PC-9 (cell line): ENCODE results near the gene CTNNA1. TPM values are rescaled to one million over a fixed set of nuclear protein-coding genes. Genes with fewer than 3 reads are reported as not detected.

Experiments
- BruUV-seq: library from RNA; stranded (reverse); fragments of 400-500 nt; replicated peaks from 2 replicates; lab custom pipeline; 2021; lab: Mats Ljungman, UMichigan
- CTCF ChIA-PET: fragments of 300-600 bp; sonication (Branson Sonifier 250); formaldehyde crosslinking; loops from one replicate; lab custom pipeline; 2022; ENCODE audit warnings: antibody characterized with exemption; lab: Charles Lee
- POLR2A ChIA-PET: fragments of 300-600 bp; sonication (Branson Sonifier 250); formaldehyde crosslinking; loops from one replicate; lab custom pipeline; 2022; ENCODE audit warnings: antibody characterized with exemption; ENCODE audit not compliant: unreplicated experiment; lab: Charles Lee
- DNase-seq, 2 experiments: peaks; one replicate each; pipeline versions ENCODE4 v3.0.0 to v3.0.0-alpha.2; 2015 to 2022; ENCODE audit warnings: mixed read lengths in 1 of 2
- H2AFZ ChIP-seq: fragments of 200-600 bp; sonication (generic); 2 replicates; pipeline ENCODE4 v1.8.1; 2017; ENCODE audit warnings: antibody characterized with exemption
- H3F3A ChIP-seq: fragments of 200-600 bp; sonication (generic); 2 replicates; pipeline ENCODE4 v1.8.1; 2017; ENCODE audit warnings: antibody characterized with exemption, mild to moderate bottlenecking, low read depth; ENCODE audit not compliant: insufficient read depth
- H3K27ac ChIP-seq: fragments of 200-600 bp; sonication (generic); 2 replicates; pipeline ENCODE4 v1.6.1; 2016; ENCODE audit warnings: mixed run types
- H3K27me3 ChIP-seq: fragments of 200-600 bp; sonication (generic); 2 replicates; pipeline ENCODE4 v1.6.1; 2016; ENCODE audit warnings: low read depth, mixed run types; ENCODE audit not compliant: insufficient read depth
- H3K36me3 ChIP-seq: fragments of 200-600 bp; sonication (generic); 2 replicates; pipeline ENCODE4 v1.6.1; 2016; ENCODE audit warnings: low read depth, mixed run types
- H3K4me1 ChIP-seq: fragments of 200-600 bp; sonication (generic); replicated peaks from 2 replicates; pipeline ENCODE4 v1.6.1; 2016; ENCODE audit warnings: mixed run types; ENCODE audit not compliant: insufficient read depth
- H3K4me2 ChIP-seq: fragments of 200-600 bp; sonication (generic); 2 replicates; pipeline ENCODE4 v1.6.1; 2017; ENCODE audit warnings: mixed run types
- H3K4me3 ChIP-seq: fragments of 200-600 bp; sonication (generic); 2 replicates; pipeline ENCODE4 v1.6.1; 2016; ENCODE audit warnings: mixed run types
- H3K79me2 ChIP-seq: fragments of 200-600 bp; sonication (generic); 2 replicates; pipeline ENCODE4 v1.6.1; 2017; ENCODE audit warnings: low read depth, mixed run types
- H3K9me2 ChIP-seq: fragments of 200-600 bp; sonication (generic); 2 replicates; pipeline ENCODE4 v1.8.1; 2017; ENCODE audit warnings: mild to moderate bottlenecking; ENCODE audit not compliant: insufficient read depth
- H3K9me3 ChIP-seq: fragments of 200-600 bp; sonication (generic); 2 replicates; pipeline ENCODE4 v1.8.1; 2016; ENCODE audit warnings: low read depth; ENCODE audit not compliant: insufficient read depth
- H4K20me1 ChIP-seq: fragments of 200-600 bp; sonication (generic); 2 replicates; pipeline ENCODE4 v1.8.1; 2017; ENCODE audit not compliant: insufficient read depth
- CTCF ChIP-seq: fragments of 200-600 bp; sonication (generic); conservative IDR thresholded peaks from 2 replicates; pipeline ENCODE4 v1.6.1; 2017; ENCODE audit warnings: mixed run types, antibody characterized with exemption, mild to moderate bottlenecking, moderate library complexity
- EZH2 ChIP-seq: fragments of 200-600 bp; sonication (generic); IDR thresholded peaks from 2 replicates; pipeline ENCODE4 v1.8.0; 2017; ENCODE audit warnings: antibody characterized with exemption, low read depth
- intact Hi-C: fragments of 100-400 bp; cut with micrococcal nuclease; formaldehyde crosslinking; loops from one replicate; pipeline ENCODE4 v1.10.0; 2022; ENCODE audit not compliant: unreplicated experiment
- total RNA-seq: library from RNA; stranded (reverse); gene quantifications from 2 replicates; pipeline ENCODE4 v1.2.3, GENCODE V29; 2021

Gene CTNNA1
- total RNA-seq, 1 experiment from 2014 or later, result 91.7 TPM

- no TSS peak for BruUV-seq
- no peaks in the 10 kb centered on the region for H3F3A ChIP-seq
- no peak for DNase-seq
Observed at GRCh38 chr5:138950421-138951031, 197.3 kb downstream of the CTNNA1 start.

GRCh38 chr5:138951091-138951985 lies 198.1 kb downstream of the CTNNA1 start:
- H4K20me1 ChIP-seq, result no peaks in the 10 kb centered on the region
- H2AFZ ChIP-seq, result no peak overlapping the region
- H3K9me3 ChIP-seq, result no peaks in the 10 kb centered on the region
- H3K4me2 ChIP-seq, result no peak overlapping the region
- H3K27ac ChIP-seq, result no peak overlapping the region
- POLR2A ChIA-PET, result interaction anchor here (0.6 kb wide), 1 partner anchor 28 kb away, joined by 4 read pairs; no protein-coding TSS in a partner anchor
- no peak for TF ChIP-seq CTCF
- no peak for TF ChIP-seq EZH2
- intact Hi-C loops, result no loop called here
- no peak for DNase-seq
- no TSS peak for BruUV-seq
- no peaks in the 10 kb centered on the region for H3K9me2 ChIP-seq
- H3K4me3 ChIP-seq, result no peak overlapping the region
- no peaks in the 10 kb centered on the region for H3K36me3 ChIP-seq
- CTCF ChIA-PET, result no interaction called here
- H3K79me2 ChIP-seq, result no peaks in the 10 kb centered on the region
- no peaks in the 10 kb centered on the region for H3K27me3 ChIP-seq
- H3K4me1 ChIP-seq, result no peaks in the 10 kb centered on the region
- no peaks in the 10 kb centered on the region for H3F3A ChIP-seq

More at GRCh38 chr5:138950421-138951031, 197.3 kb downstream of the CTNNA1 start:
- ChIA-PET CTCF (no interaction called here), POLR2A (interaction anchor here (0.6 kb wide), 1 partner anchor 28 kb away, joined by 4 read pairs; no protein-coding TSS in a partner anchor)
- Histone ChIP-seq H3K27ac (no peak overlapping the region), H3K4me3 (no peak overlapping the region), H3K36me3 (no peaks in the 10 kb centered on the region), H3K27me3 (no peaks in the 10 kb centered on the region), H3K4me2 (no peak overlapping the region), H2AFZ (no peak overlapping the region), H4K20me1 (no peaks in the 10 kb centered on the region), H3K9me2 (no peaks in the 10 kb centered on the region), H3K9me3 (no peaks in the 10 kb centered on the region), H3K4me1 (no peaks in the 10 kb centered on the region), H3K79me2 (no peaks in the 10 kb centered on the region)
- intact Hi-C loops, result no loop called here
- no peak for TF ChIP-seq CTCF
- TF ChIP-seq EZH2, result no peak

GRCh38 chr5:138951986-138952735 lies 198.9 kb downstream of the CTNNA1 start:
- intact Hi-C loops, result no loop called here
- Histone ChIP-seq H3K4me2 (no peak overlapping the region), H3K36me3 (no peaks in the 10 kb centered on the region), H4K20me1 (no peaks in the 10 kb centered on the region), H3K27ac (no peak overlapping the region), H3F3A (no peaks in the 10 kb centered on the region), H3K27me3 (no peaks in the 10 kb centered on the region), H3K4me1 (no peaks in the 10 kb centered on the region), H2AFZ (no peak overlapping the region), H3K9me3 (no peaks in the 10 kb centered on the region), H3K9me2 (no peaks in the 10 kb centered on the region), H3K79me2 (no peaks in the 10 kb centered on the region), H3K4me3 (no peak overlapping the region)
- ChIA-PET POLR2A (interaction anchor here (0.5 kb wide), 1 partner anchor 33 kb away, joined by 6 read pairs; no protein-coding TSS in a partner anchor), CTCF (no interaction called here)
- no peak for TF ChIP-seq CTCF
- no peak for TF ChIP-seq EZH2
- DNase-seq, result no peak
- BruUV-seq, result no TSS peak
